PC-3 (cell line): ENCODE data around the gene ADARB2.

Experiments used
- CTCF ChIP-seq: fragments of 300-600 bp; sonication (generic); conservative IDR thresholded peaks from 2 replicates; pipeline ENCODE4 v1.5.1; 2017; ENCODE audit warnings: antibody characterized with exemption, low read depth, mild to moderate bottlenecking, low read length
- EZH2 ChIP-seq: fragments of 300-600 bp; sonication (generic); IDR thresholded peaks from one replicate; pipeline ENCODE4 v1.6.1; 2017; ENCODE audit warnings: antibody characterized with exemption, mild to moderate bottlenecking, low read length; ENCODE audit not compliant: unreplicated experiment
- EZH2phosphoT487 ChIP-seq: fragments of 300-600 bp; sonication (generic); IDR thresholded peaks from 2 replicates; pipeline ENCODE4 v1.6.1; 2018; ENCODE audit warnings: mild to moderate bottlenecking, antibody characterized with exemption, low read length, borderline replicate concordance

- no peak for TF ChIP-seq CTCF
- no peak for TF ChIP-seq EZH2
- TF ChIP-seq EZH2phosphoT487: no peak
Observed at GRCh38 chr10:1625731-1626130, 111.6 kb downstream of the ADARB2 start.
